HG03108 (cell line): ENCODE results near the gene FAAH2.
"Not testable (repeated sequence)": the region's sequence is repeated elsewhere in the genome, so short reads cannot be mapped to it uniquely, and the experiment has no call there.

Source experiments
- ATAC-seq: cut with Tn5 transposase; IDR thresholded peaks from one replicate; pipeline ENCODE4 v1.9.1; 2021; ENCODE audit warnings: moderate library complexity; ENCODE audit not compliant: unreplicated experiment

Gene FAAH2

GRCh38 chrX:57286507-57287251, at the start of gene FAAH2:
FAAH2 (plus strand) TSS chrX:57286706; CDS start chrX:57286826, 120 bp downstream.
- ATAC-seq = peak; percentile 88

GRCh38 chrX:57241967-57242366, 44.5 kb upstream of the FAAH2 start:
- ATAC-seq = no peak

GRCh38 chrX:57251965-57252364, 34.5 kb upstream of the FAAH2 start:
- ATAC-seq = no peak

GRCh38 chrX:57265126-57265525, 21.4 kb upstream of the FAAH2 start:
- no peak for ATAC-seq

GRCh38 chrX:57266275-57266674, 20.2 kb upstream of the FAAH2 start:
- ATAC-seq = no peak

GRCh38 chrX:57266871-57267270, 19.6 kb upstream of the FAAH2 start:
- no peak for ATAC-seq

GRCh38 chrX:57267308-57267707, 19.2 kb upstream of the FAAH2 start:
- ATAC-seq = no peak

- ATAC-seq = no peak
Measured at GRCh38 chrX:57270980-57271379, 15.5 kb upstream of the FAAH2 start.

- ATAC-seq = no peak
Measured at GRCh38 chrX:57282568-57282967, 3.9 kb upstream of the FAAH2 start.

- ATAC-seq = no peak
Measured at GRCh38 chrX:57285001-57285400, 1.5 kb upstream of the FAAH2 start.

- no peak for ATAC-seq
Measured at GRCh38 chrX:57289089-57289488, 2.6 kb downstream of the FAAH2 start.

GRCh38 chrX:57294961-57295360, 8.5 kb downstream of the FAAH2 start:
- no peak for ATAC-seq

GRCh38 chrX:57295679-57296078, 9.2 kb downstream of the FAAH2 start:
- ATAC-seq = not testable (repeated sequence)

GRCh38 chrX:57313583-57314215, 27.2 kb downstream of the FAAH2 start:
- ATAC-seq = no peak

GRCh38 chrX:57329008-57329407, 42.5 kb downstream of the FAAH2 start:
- no peak for ATAC-seq

- ATAC-seq = not testable (repeated sequence)
Measured at GRCh38 chrX:57335790-57336189, 49.3 kb downstream of the FAAH2 start.

GRCh38 chrX:57353472-57354132, 67.1 kb downstream of the FAAH2 start:
- no peak for ATAC-seq

GRCh38 chrX:57364145-57364544, 77.6 kb downstream of the FAAH2 start:
- no peak for ATAC-seq

- no peak for ATAC-seq
Measured at GRCh38 chrX:57366430-57366829, 79.9 kb downstream of the FAAH2 start.

GRCh38 chrX:57367649-57368048, 81.1 kb downstream of the FAAH2 start:
- ATAC-seq = no peak

GRCh38 chrX:57368158-57368557, 81.7 kb downstream of the FAAH2 start:
- no peak for ATAC-seq

- ATAC-seq = no peak
Measured at GRCh38 chrX:57379296-57379695, 92.8 kb downstream of the FAAH2 start.
